ENCODE measurements around the gene FTMT.

- TF ChIP-seq EZH2 (IDR thresholded peaks at IDR 0.05; ENCODE audit: insufficient read depth, poor library complexity, severe bottlenecking) = no peak
- TF ChIP-seq EZH2phosphoT487 (IDR thresholded peaks at IDR 0.05; ENCODE audit: insufficient read depth, low read depth) = no peak
Measured at GRCh38 chr5:121851643-121852574, at the start of gene FTMT.
